GM23338 (cell line): ENCODE results near the gene EIF4A3.

Source experiments
- CREB1 ChIP-seq: fragments of 250-450 bp; sonication (Bioruptor Pico); IDR thresholded peaks from 2 replicates; pipeline ENCODE4 v1.5.0; 2020; ENCODE audit warnings: low read depth, mild to moderate bottlenecking, moderate library complexity
- EZH2 ChIP-seq: fragments of 200-600 bp; sonication (generic); IDR thresholded peaks from one replicate; pipeline ENCODE4 v1.8.0; 2017; ENCODE audit warnings: antibody characterized with exemption, mild to moderate bottlenecking, low read depth; ENCODE audit not compliant: unreplicated experiment
- EZH2phosphoT487 ChIP-seq: fragments of 200-600 bp; sonication (generic); IDR thresholded peaks from one replicate; pipeline ENCODE4 v1.8.1; 2018; ENCODE audit warnings: antibody characterized with exemption; ENCODE audit not compliant: unreplicated experiment
- JUNB ChIP-seq: IDR thresholded peaks from one replicate; pipeline ENCODE4 v1.6.1; 2016; ENCODE audit warnings: antibody characterized with exemption; ENCODE audit not compliant: unreplicated experiment
- NANOG ChIP-seq: IDR thresholded peaks from 2 replicates; pipeline ENCODE4 v1.6.1; 2016; ENCODE audit warnings: antibody characterized with exemption, borderline replicate concordance
- POLR2AphosphoS5 ChIP-seq: IDR thresholded peaks from 2 replicates; pipeline ENCODE4 v1.6.1; 2016; ENCODE audit warnings: antibody characterized with exemption, low read depth
- STAT1 ChIP-seq: IDR thresholded peaks from one replicate; pipeline ENCODE4 v1.6.1; 2016; ENCODE audit warnings: antibody characterized with exemption; ENCODE audit not compliant: unreplicated experiment
- ZNF331 ChIP-seq: fragments of 250-450 bp; sonication (Bioruptor Pico); IDR thresholded peaks from 2 replicates; pipeline ENCODE4 v1.5.0; 2020; ENCODE audit warnings: low read depth, mild to moderate bottlenecking, moderate library complexity
- TF ChIP-seq, protein P1 (sequence below), 2 experiments: fragments of 200-600 bp in 1 of 2; sonication (generic) in 1 of 2; conservative IDR thresholded peaks; 2 replicates each; pipeline versions ENCODE4 v1.5.1 to v1.6.1; 2016 to 2017; ENCODE audit warnings: antibody characterized with exemption in 2 of 2, low read depth in 2 of 2, mild to moderate bottlenecking in 2 of 2, moderate library complexity in 1 of 2
- TF ChIP-seq, protein P2 (sequence below): IDR thresholded peaks from 2 replicates; pipeline ENCODE4 v1.6.1; 2016; ENCODE audit warnings: antibody characterized with exemption
- TF ChIP-seq, protein P3 (sequence below): IDR thresholded peaks from one replicate; pipeline ENCODE4 v1.6.1; 2018; ENCODE audit warnings: antibody characterized with exemption; ENCODE audit not compliant: unreplicated experiment

DNA sequence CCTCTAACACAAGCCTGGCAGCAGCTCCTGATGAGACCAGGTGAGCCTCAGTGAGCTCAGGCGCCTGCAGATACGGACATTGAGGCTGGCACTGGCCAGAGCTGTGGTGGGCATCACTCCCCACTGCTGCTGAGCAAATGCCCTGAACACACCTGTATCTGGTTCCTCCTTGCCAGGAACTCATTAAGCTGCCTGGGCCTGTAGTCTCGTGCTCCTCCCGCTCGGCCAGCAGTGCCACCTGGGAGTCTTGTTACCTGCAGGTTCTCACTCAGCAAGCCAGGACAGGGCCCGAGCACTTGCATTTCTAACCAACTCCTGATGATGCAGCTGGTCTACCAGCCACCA lies 13.3 kb downstream of the EIF4A3 start:
- TF ChIP-seq, protein P1, sequence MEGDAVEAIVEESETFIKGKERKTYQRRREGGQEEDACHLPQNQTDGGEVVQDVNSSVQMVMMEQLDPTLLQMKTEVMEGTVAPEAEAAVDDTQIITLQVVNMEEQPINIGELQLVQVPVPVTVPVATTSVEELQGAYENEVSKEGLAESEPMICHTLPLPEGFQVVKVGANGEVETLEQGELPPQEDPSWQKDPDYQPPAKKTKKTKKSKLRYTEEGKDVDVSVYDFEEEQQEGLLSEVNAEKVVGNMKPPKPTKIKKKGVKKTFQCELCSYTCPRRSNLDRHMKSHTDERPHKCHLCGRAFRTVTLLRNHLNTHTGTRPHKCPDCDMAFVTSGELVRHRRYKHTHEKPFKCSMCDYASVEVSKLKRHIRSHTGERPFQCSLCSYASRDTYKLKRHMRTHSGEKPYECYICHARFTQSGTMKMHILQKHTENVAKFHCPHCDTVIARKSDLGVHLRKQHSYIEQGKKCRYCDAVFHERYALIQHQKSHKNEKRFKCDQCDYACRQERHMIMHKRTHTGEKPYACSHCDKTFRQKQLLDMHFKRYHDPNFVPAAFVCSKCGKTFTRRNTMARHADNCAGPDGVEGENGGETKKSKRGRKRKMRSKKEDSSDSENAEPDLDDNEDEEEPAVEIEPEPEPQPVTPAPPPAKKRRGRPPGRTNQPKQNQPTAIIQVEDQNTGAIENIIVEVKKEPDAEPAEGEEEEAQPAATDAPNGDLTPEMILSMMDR (conservative IDR thresholded peaks at IDR 0.05; ENCODE audit: low read depth in 2 of 2): no peak
- no peak for TF ChIP-seq EZH2
- TF ChIP-seq, protein P2, sequence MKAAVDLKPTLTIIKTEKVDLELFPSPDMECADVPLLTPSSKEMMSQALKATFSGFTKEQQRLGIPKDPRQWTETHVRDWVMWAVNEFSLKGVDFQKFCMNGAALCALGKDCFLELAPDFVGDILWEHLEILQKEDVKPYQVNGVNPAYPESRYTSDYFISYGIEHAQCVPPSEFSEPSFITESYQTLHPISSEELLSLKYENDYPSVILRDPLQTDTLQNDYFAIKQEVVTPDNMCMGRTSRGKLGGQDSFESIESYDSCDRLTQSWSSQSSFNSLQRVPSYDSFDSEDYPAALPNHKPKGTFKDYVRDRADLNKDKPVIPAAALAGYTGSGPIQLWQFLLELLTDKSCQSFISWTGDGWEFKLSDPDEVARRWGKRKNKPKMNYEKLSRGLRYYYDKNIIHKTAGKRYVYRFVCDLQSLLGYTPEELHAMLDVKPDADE: no peak
- no peak for TF ChIP-seq CREB1 (CRISPR knock-in tag)
- TF ChIP-seq, protein P3, sequence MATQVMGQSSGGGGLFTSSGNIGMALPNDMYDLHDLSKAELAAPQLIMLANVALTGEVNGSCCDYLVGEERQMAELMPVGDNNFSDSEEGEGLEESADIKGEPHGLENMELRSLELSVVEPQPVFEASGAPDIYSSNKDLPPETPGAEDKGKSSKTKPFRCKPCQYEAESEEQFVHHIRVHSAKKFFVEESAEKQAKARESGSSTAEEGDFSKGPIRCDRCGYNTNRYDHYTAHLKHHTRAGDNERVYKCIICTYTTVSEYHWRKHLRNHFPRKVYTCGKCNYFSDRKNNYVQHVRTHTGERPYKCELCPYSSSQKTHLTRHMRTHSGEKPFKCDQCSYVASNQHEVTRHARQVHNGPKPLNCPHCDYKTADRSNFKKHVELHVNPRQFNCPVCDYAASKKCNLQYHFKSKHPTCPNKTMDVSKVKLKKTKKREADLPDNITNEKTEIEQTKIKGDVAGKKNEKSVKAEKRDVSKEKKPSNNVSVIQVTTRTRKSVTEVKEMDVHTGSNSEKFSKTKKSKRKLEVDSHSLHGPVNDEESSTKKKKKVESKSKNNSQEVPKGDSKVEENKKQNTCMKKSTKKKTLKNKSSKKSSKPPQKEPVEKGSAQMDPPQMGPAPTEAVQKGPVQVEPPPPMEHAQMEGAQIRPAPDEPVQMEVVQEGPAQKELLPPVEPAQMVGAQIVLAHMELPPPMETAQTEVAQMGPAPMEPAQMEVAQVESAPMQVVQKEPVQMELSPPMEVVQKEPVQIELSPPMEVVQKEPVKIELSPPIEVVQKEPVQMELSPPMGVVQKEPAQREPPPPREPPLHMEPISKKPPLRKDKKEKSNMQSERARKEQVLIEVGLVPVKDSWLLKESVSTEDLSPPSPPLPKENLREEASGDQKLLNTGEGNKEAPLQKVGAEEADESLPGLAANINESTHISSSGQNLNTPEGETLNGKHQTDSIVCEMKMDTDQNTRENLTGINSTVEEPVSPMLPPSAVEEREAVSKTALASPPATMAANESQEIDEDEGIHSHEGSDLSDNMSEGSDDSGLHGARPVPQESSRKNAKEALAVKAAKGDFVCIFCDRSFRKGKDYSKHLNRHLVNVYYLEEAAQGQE: no peak
- no peak for TF ChIP-seq EZH2phosphoT487
- no peak for TF ChIP-seq ZNF331 (CRISPR knock-in tag)
- TF ChIP-seq JUNB: no peak
- no peak for TF ChIP-seq POLR2AphosphoS5
- TF ChIP-seq NANOG: no peak
- no peak for TF ChIP-seq STAT1
